HG03159 (cell line): ENCODE data around the gene IQSEC2.
A peak's percentile ranks its signal among the peaks of the same experiment; 100 is the strongest.

ENCODE experiments used
- ATAC-seq: cut with Tn5 transposase; IDR thresholded peaks from one replicate; pipeline ENCODE4 v1.9.1; 2021; ENCODE audit warnings: mild to moderate bottlenecking, moderate library complexity; ENCODE audit not compliant: unreplicated experiment

IQSEC2 gene

DNA sequence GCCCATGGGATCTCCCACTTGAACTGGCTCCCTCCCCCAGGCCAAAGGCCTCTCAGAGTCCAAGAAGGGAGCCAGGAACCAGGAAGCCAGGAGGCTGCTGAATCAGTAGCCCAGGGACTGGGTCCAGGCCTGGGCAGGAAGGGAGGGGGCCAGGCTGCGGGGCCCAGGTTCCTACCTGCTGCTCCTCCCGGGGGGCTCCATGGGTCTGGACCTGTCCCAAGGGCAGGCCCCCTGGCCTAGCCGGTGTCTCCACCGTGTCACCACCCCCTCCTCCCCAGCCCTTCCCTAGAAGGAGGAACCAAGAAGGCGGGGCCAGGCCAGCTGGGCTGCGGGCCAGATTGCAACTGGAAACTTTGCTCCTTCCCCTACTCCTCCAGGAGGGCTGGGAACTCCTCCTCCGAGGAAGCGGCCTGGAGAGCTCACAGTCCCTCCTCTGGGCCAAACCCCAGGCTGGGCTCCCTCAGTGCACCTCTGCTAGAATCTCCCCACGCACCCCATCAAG lies at the start of gene IQSEC2:
Gene IQSEC2, minus strand, starts transcription at position 264 of the 502 bp plus-strand sequence.
- no peak for ATAC-seq

DNA sequence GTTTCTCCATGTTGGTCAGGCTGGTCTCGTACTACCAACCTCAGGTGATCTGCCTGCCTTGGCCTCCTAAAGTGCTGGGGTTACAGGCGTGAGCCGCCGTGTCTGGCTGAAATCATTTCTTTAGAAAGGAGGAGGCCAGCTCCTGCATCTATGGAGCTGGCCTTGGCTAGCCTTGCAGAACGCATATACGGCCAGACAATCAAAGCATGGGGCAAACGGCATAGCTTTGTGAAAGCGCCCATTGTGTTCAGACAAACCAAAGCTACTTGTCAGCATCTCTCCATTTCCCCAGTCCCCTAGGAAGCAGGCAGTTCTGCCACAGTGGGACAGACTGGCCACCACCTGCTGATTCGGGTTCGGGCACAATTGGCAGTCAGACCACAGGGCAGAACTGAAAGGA lies 48.9 kb upstream of the IQSEC2 start:
- no peak for ATAC-seq

DNA sequence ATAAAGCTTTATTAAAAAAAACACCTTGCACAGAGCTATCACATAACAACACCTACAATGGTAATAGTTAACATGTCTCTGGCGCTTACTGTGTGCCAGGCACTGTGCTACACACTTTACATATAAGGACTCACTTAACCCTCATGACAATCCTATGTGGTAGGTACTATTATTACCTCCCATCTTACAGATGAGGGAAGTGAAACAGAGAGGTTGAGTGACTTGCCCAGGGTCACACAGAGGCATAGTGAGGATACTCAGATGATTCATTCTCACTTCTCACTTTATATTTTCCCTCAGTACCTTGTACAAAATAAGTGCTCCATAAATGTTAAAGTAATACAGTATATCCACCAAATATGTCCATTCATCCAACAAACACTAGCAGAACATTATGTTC lies 43.4 kb upstream of the IQSEC2 start:
- ATAC-seq = no peak

DNA sequence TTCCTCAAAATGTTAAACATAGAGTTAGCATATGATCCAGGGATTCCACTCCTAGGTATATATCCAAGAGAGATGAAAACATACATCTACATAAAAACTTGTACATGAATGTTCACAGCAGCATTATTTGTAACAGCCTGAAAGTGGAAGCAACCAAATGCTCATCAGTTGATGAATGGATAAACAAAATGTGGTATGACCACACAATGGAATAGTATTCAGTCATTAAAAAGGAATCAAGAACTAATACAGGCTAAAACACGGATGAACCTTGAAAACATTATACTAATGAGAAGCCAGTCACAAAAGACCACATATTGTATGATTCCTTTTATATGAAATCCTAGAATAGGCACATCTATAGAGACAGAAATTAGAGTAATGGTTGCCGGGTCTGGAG lies 42.7 kb upstream of the IQSEC2 start:
- no peak for ATAC-seq

DNA sequence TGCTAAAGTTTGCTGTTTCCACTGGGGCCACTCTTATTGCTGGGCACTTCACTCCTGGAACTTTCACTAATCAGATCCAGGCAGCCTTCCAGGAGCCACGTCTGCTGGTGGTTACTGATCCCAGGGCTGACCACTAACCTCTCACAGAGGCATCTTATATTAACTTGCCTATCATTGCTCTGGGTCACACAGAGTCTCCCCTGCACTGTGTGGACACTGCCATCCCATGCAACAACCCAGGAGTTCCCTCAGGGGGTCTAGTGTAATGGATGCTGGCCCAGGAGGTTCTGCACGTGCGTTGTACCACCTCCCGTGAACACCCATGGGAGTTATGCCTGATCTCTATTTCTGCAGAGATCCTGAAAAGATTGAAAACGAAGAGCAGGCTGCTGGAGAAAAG lies 41.8 kb upstream of the IQSEC2 start:
- ATAC-seq = no peak

DNA sequence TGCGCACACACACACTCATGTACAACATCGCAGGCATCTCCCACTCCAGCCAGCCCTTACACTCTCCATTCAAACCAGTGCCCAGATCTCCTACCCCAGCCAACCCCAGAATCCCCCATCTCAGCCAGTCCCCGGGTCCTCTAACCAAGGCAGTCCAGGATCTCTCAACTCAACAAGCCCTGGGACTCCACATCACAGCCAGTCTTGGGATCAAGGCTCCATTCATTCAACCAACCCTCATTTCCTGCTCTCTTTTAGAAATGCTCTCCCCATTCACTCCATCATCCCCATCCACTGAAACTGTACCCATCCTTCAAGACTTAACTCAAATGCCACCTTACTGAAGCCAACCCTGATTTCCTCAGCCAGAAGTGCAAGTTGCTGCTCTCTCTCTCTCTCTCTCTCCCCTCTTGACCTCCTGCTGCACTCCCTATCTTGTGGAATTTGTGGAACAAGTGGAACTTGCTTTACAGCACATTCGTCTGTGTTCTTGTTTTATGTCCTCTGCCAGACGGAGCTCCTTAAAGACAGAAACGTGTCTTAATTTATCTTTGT lies 40.6 kb upstream of the IQSEC2 start:
- no peak for ATAC-seq

DNA sequence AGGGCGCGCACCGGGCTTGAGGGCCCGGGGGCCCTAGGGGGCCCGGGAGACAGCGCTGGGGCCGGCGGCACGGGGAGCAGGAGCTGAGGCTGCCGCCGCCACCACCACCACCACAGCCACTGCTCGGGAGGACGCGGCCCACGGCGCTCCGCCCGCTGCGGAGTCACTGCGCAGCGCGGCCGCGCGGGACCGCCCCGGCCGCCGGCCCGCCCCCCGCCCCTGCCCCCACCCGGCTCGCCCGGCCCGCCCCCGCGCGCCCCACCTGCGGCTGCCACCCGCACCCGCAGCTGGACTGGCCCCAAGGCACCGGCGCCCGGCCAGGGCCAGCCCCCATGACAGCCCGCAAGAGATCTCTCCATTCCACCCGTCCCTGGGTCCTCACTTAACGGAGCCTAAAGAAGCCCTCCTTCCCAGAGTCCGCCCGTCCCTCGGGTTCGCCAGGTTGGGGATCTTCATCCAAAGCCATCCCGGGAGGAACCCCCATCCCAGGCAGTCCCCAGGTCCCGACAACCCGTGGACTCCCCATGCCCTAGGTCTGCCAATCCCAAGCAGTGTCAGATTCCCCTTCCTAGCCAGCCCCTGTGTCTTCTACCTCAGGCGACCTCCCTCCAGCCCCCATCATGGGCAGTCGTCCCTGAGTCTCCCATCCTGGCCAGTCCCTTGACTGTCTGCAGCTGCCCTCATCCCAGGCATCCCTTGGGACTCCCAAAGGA lies 40.0 kb upstream of the IQSEC2 start:
- no peak for ATAC-seq

DNA sequence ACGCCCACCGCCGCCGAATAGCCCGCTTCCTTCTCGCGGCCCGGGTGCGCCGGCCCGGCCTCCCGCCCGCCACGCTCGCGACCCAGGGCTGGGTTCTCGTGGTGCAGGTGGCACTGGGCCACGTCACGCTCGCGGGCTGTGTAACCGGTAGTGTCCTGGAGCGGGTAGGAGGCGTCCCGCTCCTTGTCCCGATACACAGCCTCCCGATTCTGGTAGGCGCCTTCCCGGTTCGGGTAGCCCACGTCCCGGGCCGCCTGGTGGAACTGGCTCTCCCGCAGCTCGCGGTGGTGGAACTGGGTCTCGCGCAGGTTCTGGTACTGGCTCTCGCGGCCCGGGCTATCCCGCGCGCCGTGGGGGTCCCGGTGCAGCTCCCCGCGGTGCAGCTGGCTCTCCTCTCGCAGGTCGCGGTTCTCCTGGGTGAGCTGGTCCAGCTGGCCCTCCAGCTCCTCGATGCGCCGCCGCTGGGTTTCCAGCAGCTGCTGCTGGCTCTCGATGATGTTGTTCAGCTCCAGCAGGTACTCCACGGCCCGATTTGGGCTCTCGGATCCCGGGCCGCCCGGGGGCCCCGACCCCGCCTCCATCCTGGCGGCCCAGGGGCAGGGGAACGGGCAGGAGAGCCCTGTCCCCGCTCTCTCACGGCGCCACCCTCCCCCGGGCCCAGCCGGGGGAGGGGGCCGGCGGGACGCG lies 39.3 kb upstream of the IQSEC2 start:
- no peak for ATAC-seq

DNA sequence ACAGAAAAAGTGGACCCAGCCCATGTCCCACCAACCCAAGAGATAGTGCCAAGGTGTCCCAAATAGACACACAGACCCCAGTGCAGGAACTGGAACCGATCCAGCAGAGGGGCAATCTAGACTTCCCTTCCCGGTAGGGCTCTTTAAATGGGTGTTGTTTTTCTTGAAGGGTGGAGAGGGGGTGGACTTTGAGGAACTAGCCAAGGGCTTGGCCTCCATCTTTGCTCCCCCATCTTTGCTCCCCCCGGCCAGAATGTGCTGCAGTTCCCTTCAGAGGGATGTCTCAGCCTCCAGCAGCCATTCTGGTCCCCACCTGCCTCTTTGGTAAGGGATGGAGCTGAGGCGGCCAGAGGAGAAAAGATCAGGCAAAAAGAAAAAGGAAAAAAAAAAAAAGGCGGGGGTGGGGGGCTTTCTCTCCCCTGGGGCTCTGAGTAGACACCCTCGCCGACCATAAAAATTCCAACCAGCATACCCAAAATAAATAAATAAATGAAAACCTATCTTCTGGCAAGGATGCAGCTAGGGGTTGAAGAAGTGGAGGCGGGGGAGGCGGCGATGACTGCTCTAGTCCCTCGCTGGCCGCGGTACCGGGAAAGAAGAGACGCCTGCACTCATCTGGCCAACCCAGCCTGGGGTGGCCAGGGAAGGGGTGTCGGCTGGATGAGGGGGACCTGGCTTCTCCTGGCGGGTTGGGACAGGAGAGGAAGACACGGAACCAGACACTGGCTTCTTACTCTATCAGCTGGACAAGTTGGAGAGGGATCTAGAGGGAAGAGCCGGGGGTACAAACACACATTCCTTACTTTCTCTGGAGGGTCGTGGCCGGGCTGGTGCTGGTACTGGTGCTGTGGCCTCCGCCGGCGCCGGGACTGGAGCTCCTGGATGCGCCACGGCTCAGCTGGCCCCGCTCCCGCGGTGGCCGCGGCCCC lies 38.5 kb upstream of the IQSEC2 start:
- ATAC-seq = no peak

DNA sequence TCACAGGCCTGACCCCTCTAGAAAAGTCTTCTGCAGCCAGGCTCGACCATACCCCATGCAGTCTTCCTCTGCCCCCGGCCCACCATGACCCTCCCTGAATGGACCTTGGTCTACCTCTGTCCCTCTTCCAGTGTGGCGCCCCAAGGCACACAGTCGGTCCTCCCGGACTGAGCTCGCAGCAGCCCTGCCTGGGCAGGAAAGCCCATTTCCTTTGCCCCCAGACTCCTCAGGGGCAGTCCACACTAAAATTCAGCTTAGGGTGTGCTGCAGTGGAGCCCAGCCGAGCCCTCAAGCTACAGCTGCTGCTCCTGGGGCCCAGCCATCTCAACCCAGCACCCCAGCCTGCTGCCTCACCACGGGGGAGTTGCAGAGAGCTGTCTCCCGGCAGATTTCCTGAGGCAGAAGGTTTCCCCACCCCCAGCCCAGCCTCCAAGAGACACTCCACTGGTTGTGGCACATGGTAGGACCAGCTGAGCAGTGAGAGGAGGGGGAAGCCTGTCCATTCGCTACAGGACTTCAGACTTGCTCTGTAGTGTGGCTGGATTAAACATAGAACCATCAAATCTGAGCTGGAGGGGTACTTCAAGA lies 37.5 kb upstream of the IQSEC2 start:
- ATAC-seq = no peak

DNA sequence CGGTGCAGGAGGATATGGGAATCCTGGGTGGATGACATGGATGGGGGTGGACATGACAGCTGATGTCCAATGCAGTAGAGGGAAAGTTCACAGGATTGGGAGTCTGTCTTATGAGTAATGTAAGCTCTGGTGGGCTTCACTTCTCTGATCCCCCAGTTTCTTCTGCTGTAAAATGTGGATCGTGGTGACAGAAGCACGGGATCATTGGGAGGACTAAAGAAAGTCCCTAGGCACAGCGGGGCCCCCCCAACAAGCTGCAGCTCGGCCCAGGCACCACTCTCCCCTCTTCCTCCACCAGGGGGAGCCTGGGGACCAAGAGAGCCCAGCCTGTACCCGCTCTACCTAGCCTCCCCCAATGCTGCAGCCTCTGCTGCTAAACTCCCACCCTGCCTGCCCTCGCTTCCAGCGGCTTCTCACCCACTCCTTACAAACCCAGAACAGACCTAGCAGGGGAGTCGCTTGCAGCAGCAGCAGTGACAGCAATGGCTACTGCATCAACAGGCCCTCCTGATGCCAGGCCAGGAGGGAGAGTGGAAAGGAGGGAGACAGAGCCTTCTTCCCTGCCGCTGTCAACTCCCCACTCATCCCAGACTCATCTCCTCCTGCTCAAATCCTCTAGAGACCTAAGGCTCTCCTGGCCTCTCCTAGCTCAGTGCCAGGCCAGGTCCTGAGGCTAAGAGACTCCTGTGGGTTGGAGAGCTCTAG lies 36.1 kb upstream of the IQSEC2 start:
- peak; percentile 70 for ATAC-seq

DNA sequence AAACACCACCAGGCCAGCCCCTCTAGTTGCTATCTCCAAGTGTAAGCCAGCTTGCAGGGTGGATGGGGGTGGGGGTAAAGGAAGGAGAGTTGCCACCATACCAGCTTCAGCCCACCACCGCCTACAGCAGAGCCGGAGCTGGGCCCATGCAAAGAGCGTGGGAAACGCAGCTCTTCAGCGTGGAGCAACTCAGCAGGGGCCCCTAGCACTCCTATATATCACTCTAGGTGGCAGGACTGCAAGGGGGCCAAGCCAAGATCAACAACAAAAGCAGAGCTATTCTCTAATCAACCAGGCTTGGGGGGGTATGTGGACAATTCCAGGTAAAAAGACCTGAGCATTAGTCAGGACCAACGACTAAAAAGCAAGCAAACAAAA lies 35.5 kb upstream of the IQSEC2 start:
- ATAC-seq = no peak

DNA sequence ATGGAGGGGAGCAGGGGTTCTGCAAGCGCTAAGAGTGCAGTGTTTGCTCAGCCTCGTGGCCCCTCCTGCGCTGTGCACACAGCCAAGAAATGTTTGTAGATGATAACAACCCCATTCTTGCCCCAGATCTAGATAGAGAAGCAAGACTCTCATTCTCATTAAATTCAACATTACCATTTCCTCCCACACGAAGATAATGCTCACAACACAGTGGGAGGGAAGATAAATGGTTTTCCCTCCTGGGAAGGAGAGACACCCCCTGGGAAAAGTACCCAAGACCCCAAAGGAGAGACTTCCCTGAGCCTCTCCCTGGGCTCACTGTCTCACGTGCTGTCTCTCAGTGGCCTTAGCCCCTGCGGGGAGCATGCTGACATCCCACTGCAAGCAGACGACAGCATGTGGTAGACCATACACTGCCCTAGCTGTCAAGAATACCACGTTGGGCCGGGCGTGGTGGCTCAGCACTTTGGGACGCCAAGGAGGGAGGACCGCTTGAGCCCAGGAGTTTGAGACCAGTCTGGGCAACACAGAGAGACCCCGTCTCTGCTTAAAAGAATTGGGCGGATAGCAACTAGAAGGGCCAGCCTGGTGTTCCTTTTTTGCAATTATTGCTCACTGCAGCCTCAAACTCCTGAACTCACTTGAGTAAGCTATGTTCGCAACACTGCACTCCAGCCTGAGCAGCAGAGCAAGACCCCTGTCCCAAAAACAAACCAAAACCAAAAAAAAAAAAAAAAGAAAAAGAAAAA lies 34.9 kb upstream of the IQSEC2 start:
- no peak for ATAC-seq

DNA sequence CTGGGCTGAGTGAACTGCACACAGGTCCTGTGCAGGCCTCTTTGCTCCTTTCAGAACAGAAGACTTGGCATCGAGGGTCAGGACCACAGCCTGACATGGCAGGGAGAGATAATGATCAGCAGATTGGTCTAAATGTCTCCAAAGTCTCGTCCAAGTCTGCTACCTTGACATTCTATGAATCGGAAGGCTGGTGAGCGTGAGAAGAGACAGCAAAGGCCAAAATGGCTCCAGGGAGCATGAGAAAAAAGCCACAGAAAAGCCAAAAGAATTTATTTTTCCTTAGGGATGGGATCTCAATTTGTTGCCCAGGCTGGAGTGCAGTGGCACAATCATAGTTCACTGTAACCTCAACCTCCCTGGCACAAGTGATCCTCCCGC lies 32.3 kb upstream of the IQSEC2 start:
- ATAC-seq = no peak

DNA sequence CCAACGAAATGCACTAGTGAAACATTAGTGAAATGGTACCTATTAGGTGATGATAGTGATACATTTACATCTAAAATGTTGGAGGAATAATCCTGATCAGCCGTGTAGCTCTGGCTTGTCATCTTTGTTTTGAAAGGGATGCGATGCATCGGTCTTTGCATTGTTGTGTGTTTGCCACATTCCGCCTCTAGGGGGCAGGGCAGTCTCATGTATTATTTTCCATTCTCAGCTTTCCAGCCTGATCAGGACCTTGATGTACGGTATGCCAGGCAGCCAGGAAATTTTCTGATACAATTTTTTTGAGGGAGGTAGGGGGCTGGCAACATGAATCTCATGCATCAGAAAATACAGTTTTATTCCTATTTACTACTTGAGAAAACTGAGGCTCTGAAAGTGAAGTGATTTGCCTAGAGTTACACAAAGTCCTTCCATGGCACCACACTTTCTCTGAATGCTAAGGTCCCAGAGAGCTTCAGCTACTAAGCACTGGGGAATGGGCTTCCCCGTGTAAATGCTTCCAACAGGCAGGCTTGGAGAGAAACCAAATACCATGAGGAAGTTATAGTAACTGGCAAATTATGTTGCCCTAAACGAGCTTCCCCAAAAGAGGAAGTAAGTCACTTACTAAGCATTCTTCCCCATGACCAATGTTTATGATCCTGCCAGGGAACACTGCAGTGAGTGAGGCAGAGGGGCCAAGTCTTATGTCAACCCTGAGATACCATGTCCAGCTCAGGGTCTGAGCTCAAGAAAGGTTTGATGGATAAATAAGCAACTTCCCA lies 31.8 kb upstream of the IQSEC2 start:
- no peak for ATAC-seq

DNA sequence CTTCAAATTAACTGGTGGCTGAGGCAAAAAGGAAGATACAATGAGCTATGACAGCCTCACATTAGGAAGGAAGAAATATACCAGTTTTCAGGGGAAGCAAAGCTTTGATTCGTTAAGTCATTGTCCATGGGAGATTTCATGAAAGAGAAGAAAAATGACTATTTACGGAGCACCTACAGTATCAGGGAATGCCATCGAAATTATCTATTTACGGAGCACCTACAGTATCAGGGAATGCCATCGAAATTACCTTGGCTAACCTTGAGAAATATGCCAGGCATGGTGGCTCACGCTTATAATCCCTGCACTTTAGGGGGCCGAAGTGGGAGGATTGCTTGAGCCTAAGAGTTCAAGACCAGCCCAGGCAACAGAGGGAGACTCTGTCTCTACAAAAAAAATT lies 28.5 kb upstream of the IQSEC2 start:
- ATAC-seq = no peak

DNA sequence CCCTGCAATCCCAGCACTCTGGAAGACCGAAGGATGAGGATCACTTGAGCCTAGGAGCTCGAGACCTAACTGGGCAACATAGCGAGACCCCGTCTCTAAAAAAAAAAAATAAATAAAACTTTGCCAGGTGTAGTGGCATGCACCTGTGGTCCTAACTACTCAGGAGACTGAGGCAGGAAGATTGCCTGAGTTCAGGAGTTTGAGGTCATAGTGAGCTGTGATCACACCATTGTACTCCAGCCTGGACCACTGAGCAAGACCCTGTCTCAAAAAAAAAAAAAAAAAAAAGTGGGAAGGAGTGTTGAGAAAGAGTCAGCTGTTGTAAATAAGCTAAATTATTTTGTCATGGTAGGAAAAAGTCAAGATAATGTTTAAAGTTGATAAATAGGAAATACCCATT lies 27.5 kb upstream of the IQSEC2 start:
- ATAC-seq = no peak

DNA sequence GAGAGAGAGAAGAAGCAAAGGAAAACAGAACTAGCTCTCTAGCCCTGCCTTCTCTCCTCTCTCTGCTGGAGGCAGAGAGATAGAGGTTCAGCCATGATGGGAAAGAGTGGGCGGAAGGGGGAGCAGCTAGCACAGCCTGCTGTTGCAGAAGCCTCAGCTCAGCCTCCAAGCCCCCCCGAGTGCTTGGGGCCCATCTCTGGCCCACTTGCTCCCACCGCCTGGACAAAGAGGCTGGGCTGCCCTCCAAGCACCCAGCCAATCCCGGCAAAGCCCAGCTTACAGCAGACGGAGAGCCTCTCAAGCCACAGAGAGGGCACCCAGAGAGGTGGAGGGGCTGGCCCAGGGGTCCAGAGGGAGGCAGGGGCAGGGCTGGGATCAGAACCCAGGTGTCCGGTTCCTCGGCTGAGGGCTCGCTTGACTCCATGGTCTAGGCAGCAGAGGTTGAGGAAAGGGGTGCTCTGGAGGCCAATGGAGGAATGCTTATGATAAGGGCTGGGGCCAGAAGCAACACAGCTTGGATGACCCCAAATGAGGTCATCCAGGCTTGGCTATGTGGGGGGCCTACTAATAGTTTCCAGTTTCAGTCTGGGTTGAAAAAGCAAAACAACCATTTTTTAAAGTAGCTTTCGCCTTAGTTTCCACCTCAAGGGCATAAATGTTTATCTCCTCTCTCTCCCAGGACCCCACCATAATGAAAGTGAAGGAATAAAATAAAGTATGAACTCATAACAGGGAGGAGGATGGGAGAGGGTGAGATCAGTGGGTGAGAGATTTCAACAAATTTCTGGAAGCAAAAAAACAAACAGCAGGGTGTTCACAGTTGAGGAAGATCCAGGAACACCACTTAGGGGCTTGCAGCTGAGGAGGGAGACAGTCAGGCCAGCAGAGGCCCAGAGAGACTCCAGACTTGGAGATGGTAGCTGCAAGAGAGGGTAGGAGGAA lies 24.9 kb upstream of the IQSEC2 start:
- no peak for ATAC-seq
